Small intestine (tissue), 16 donors: ENCODE data around the gene CCL13. TPM values are rescaled to one million over a fixed set of nuclear protein-coding genes. Genes with fewer than 3 reads are reported as not detected.
A peak's percentile ranks its signal among the peaks of the same experiment; 100 is the strongest.

Experiments
- DNase-seq, 2 donors: peaks; one replicate each; pipeline versions ENCODE4 v3.0.0 to v3.0.0-alpha.2; 2013
- FAIRE-seq: peaks from 2 replicates; lab custom pipeline; 2012; peaks lifted over from hg19 to GRCh38; lab: Jason Lieb, UNC
- H3K27ac ChIP-seq, 3 donors: one replicate each; pipeline ENCODE4 v1.5.1; 2013; ENCODE audit warnings: low read length in 2 of 3, mild to moderate bottlenecking in 2 of 3, control low read depth in 1 of 3, inconsistent platforms in 1 of 3, low read depth in 1 of 3, moderate library complexity in 1 of 3
- H3K27me3 ChIP-seq, 3 donors: one replicate each; pipeline ENCODE4 v1.6.1; 2013; ENCODE audit warnings: low read length in 3 of 3, inconsistent platforms in 1 of 3; ENCODE audit not compliant: control insufficient read depth in 3 of 3, insufficient read depth in 3 of 3
- H3K36me3 ChIP-seq, 3 donors: one replicate each; pipeline ENCODE4 v1.6.1; 2013; ENCODE audit warnings: low read length in 3 of 3, inconsistent platforms in 1 of 3, low read depth in 1 of 3, mild to moderate bottlenecking in 1 of 3, moderate library complexity in 1 of 3; ENCODE audit not compliant: control insufficient read depth in 3 of 3, insufficient read depth in 2 of 3
- H3K4me1 ChIP-seq, 3 donors: one replicate each; pipeline ENCODE4 v1.6.1; 2013; ENCODE audit warnings: low read length in 2 of 3, inconsistent platforms in 1 of 3, low read depth in 1 of 3, mild to moderate bottlenecking in 1 of 3, moderate library complexity in 1 of 3; ENCODE audit not compliant: control insufficient read depth in 3 of 3, insufficient read depth in 2 of 3
- H3K4me3 ChIP-seq, 3 donors: one replicate each; pipeline ENCODE4 v1.5.1; 2013; ENCODE audit warnings: low read length in 3 of 3, control low read depth in 1 of 3, inconsistent platforms in 1 of 3, low read depth in 1 of 3, mild to moderate bottlenecking in 1 of 3, moderate library complexity in 1 of 3
- H3K9me3 ChIP-seq, 2 donors: one replicate each; pipeline ENCODE4 v1.6.1; 2013; ENCODE audit warnings: low read depth in 1 of 2, low read length in 1 of 2; ENCODE audit not compliant: control insufficient read depth in 2 of 2, insufficient read depth in 1 of 2
- WGBS, 3 donors: extraction: QIAGEN DNeasy Blood & Tissue Kit; methylation state at CpG; one replicate each; pipeline ENCODE4 v1.1.7; 2013; 5-methylcytosine and 5-hydroxymethylcytosine counted together
- long read RNA-seq, 10 donors: transcript quantifications; one replicate each; lab custom pipeline, GENCODE V29; 2026
- polyA plus RNA-seq, 4 donors: library from polyadenylated mRNA; stranded (reverse) in 3 of 4; unstranded in 1 of 4; fragments of 200-250 nt in 3 of 4; fragments of 120-200 nt in 1 of 4; gene quantifications; one replicate each; pipeline versions ENCODE4 v1.2.1 to v1.2.3, GENCODE V29; 2013
- donor health status: healthy with polysubstance abuse.
- donor health status: control.
- donor health status: control.
- donor health status: Bipolar disorder and iron deficiency.
- donor health status: healthy.

The CCL13 gene
- 1 to 10 TPM in 2 of 4 donors, under 1 TPM in 1, not detected in 1; 0.07 to 7.6 (median 1.6) TPM for polyA plus RNA-seq
- long read RNA-seq, donor 1: 0 reads
- long read RNA-seq, donor 2: 0 reads
- long read RNA-seq, donor 3: 0 reads
- long read RNA-seq, donor 4: 0 reads
- long read RNA-seq, donor 5: 0 reads
- long read RNA-seq, donor 6, partial matches to known transcripts: 0 of 1 reads
- long read RNA-seq, donor 6, other reads (novel, unspliced or antisense): 0 of 1 reads
- long read RNA-seq, donor 7: 0 reads
- long read RNA-seq, donor 8: 0 reads
- long read RNA-seq, donor 9: 0 reads
- long read RNA-seq, donor 10: 0 reads

DNA sequence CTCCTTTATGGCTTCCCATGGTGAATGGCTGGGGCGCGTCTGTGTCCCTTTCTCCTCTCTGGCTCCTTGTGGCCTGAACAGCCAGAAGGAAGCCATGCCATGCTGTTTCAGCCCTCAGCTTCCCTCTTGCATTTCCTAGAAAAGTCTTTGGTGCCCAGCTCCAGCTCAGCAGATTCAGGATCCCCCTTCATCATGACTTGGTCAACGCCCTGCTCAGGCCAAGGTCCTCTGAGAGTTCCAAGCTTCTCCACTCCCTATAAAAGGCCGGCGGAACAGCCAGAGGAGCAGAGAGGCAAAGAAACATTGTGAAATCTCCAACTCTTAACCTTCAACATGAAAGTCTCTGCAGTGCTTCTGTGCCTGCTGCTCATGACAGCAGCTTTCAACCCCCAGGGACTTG, at the start of gene CCL13:
CCL13 (plus strand) TSS at position 287 of the 400 bp plus-strand sequence; CDS start at position 334, 47 bp downstream.
- DNase-seq: no peak
- FAIRE-seq: no peak
- H3K27ac ChIP-seq: no peak within 1 kb of the TSS
- no peaks in the 10 kb centered on the region for H3K36me3 ChIP-seq
- WGBS, 3 donors: 88 to 90% (median 88%) methylated on average over 5 of the region's 5 CpGs
- no peaks in the 10 kb centered on the region for H3K4me1 ChIP-seq
- H3K27me3 ChIP-seq: no peaks in the 10 kb centered on the region
- H3K4me3 ChIP-seq: no peak within 1 kb of the TSS
- no peaks in the 10 kb centered on the region for H3K9me3 ChIP-seq

DNA sequence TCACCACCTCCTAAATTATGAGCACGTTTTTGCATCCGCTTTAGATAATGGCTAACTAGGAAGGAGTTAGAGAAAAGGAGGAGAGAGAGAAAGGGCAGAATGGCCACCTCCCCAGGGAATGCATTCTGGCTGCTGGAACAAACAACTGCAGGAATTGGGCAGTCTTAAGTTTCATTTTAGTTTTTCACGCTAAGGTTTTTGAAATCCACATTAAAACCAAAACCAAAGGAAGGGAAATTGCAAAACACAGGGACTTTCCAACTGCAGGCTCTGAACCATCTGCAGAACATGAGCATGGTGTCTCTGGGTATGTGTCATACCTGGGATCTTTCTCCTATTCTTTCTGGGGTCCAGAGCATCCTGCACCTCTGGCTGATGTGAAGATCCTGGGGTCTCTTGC, 49.2 kb upstream of the CCL13 start:
- Histone ChIP-seq H3K27me3 (peaks cover 0 to 3% (median 0%) of the 10 kb centered on the region in 3 donors), H3K36me3 (no peaks in the 10 kb centered on the region), H3K4me3 (no peak overlapping the region), H3K4me1 (no peaks in the 10 kb centered on the region), H3K9me3 (no peaks in the 10 kb centered on the region), H3K27ac (no peak overlapping the region)
- WGBS, 3 donors: 50 to 62% (median 52%) methylated on average over 3 of the region's 3 CpGs
- FAIRE-seq: no peak
- DNase-seq: no peak

DNA sequence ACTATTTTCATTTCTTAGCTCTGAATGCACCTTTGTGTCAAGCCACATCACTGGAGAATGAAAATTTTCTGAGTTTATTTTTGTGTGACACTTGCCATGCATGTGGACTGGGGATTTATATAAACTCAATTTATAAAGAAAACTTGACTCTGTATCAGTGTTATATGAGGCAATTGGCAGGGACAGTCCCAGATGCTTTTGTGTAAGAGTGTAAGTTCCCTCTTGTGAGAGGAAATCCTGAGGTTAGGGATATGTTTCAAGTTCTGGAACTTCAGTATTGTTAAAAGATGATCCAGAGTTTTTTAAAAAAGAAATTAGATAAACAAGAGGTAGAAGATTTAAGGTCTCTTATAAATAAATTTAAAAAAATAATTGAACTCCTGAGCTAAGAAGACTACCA, 47.9 kb upstream of the CCL13 start:
- no peak overlapping the region for H3K4me3 ChIP-seq
- peaks cover 0 to 3% (median 0%) of the 10 kb centered on the region in 3 donors for H3K27me3 ChIP-seq
- FAIRE-seq: no peak
- no peaks in the 10 kb centered on the region for H3K36me3 ChIP-seq
- no peak overlapping the region for H3K27ac ChIP-seq
- no peaks in the 10 kb centered on the region for H3K4me1 ChIP-seq
- H3K9me3 ChIP-seq: no peaks in the 10 kb centered on the region
- DNase-seq: no peak

DNA sequence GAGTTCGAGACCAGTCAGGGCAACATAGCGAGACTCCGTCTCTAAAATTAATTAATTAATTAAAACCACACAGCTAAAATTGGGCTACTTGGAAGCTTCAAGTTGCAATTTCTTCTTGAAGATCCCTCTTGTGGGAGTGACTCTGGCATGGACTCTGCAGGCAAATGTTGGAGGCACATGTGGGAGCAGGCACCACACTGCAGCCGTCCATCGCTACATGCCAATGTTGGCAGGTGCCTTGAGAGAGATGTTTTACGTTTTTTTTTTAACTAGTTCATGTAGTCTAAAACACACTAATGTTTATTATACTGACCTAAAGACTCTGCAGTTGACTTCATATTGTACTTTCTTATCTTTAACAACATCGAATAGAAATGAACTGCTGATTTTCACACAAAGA, 45.0 kb upstream of the CCL13 start:
- no peaks in the 10 kb centered on the region for H3K36me3 ChIP-seq
- peaks cover 0 to 3% (median 0%) of the 10 kb centered on the region in 3 donors for H3K27me3 ChIP-seq
- no peak overlapping the region for H3K4me3 ChIP-seq
- no peak for DNase-seq
- 78 to 82% (median 82%) methylated on average over 7 of the region's 7 CpGs for WGBS, 3 donors
- no peak overlapping the region for H3K27ac ChIP-seq
- H3K9me3 ChIP-seq: no peaks in the 10 kb centered on the region
- no peaks in the 10 kb centered on the region for H3K4me1 ChIP-seq
- no peak for FAIRE-seq

DNA sequence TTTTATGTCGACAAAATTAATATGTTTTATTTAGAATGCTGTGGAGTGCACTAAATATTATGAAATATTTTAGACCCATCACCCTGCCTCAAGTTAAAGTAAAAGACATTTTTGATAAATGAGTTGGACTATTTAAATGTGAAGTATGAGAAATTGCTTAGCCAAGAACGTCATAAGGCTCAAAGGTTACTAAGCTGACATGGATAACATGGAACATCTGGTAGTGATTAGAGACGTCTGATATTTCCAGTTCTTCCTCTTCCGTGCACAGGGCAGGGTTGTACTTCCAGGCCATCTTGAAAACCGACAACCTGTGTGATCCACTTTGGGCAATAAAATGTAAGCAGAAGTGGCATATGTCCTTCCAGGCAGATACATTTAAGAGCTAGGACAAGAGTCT, 44.2 kb upstream of the CCL13 start:
- H3K4me3 ChIP-seq: no peak overlapping the region

DNA sequence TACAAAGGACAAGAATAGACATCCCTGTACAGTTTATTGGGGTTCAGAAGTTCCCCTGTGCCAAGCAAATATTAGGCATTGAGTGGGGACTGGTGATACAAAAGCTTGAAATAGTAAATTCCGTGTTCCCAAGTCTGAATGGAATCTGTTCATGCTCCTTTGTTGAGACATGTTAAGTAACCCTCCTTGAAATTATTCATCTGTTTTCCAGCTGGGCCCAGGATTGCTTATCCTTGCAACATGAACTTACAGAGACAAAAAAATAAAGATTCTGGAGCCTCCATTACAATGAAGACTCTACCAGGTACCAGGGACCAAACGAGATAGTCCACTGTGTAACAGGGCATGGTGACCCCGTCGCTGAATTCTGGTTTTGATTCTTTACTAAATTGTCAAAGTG, 43.1 kb upstream of the CCL13 start:
- FAIRE-seq (no peak), DNase-seq (no peak)
- Histone ChIP-seq H3K27ac (peak overlapping the region in 1 of 3 donors; percentile 46), H3K4me3 (no peak overlapping the region), H3K9me3 (no peaks in the 10 kb centered on the region), H3K27me3 (peaks cover 0 to 3% (median 0%) of the 10 kb centered on the region in 3 donors), H3K36me3 (no peaks in the 10 kb centered on the region), H3K4me1 (no peaks in the 10 kb centered on the region)
- 78 to 88% (median 79%) methylated on average over 4 of the region's 4 CpGs for WGBS, 3 donors

More for the DNA sequence above, 44.2 kb upstream of the CCL13 start:
- Histone ChIP-seq H3K27me3 (peaks cover 0 to 3% (median 0%) of the 10 kb centered on the region in 3 donors), H3K4me1 (no peaks in the 10 kb centered on the region), H3K27ac (peak overlapping the region in 1 of 3 donors; percentile 46), H3K9me3 (no peaks in the 10 kb centered on the region), H3K36me3 (no peaks in the 10 kb centered on the region)
- FAIRE-seq (no peak), DNase-seq (peak in 1 of 2 donors; percentile 7)
- WGBS, 3 donors: 28 to 40% (median 29%) methylated on average over 5 of the region's 5 CpGs

DNA sequence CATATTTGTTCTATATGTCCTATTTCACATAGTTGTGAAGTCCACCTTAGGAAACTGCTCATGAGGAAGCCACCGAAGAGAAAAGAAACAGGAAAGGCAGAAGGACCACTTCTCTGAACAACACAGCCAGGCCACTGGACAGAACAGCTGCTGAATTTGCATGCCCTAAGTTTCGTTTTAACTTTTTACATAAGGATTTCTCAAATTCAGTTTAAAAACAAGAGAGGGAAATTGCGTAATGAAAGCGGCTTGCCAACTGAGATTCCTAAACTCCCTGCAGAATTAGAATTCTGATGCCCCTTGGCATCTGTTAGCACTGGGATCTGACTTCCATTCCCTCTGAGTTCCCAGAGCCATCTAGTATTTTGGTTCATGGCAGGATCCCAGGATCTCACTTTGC, 42.0 kb upstream of the CCL13 start:
- FAIRE-seq (no peak), DNase-seq (no peak)
- H3K27me3 ChIP-seq: peaks cover 0 to 3% (median 0%) of the 10 kb centered on the region in 3 donors
- 49 to 75% (median 53%) methylated on average over 4 of the region's 4 CpGs for WGBS, 3 donors
- H3K36me3 ChIP-seq: no peaks in the 10 kb centered on the region
- H3K27ac ChIP-seq: peak overlapping the region in 1 of 3 donors; percentile 60
- no peaks in the 10 kb centered on the region for H3K9me3 ChIP-seq
- no peak overlapping the region for H3K4me3 ChIP-seq
- no peaks in the 10 kb centered on the region for H3K4me1 ChIP-seq

DNA sequence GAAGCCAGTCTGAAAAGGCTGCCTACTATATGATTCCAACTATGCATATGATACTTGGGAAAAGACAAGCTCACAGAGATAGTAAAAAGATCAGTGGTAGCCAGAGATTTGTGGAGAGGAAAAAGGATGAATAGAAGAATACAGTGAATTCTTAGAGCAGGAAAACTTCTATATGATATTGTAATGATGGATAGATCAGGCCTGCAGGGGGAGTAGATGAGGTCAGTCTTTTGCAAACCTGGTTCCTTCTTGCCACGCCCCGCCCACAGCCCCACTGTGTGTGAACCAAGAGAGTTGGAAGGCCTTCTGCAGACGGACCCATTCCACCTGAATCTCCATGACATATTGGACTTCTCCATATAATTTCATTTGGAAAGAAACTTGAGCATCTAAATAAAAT, 37.8 kb upstream of the CCL13 start:
- Histone ChIP-seq H3K36me3 (no peaks in the 10 kb centered on the region), H3K27ac (no peak overlapping the region), H3K4me3 (no peak overlapping the region), H3K9me3 (no peaks in the 10 kb centered on the region), H3K27me3 (no peaks in the 10 kb centered on the region), H3K4me1 (no peaks in the 10 kb centered on the region)
- DNase-seq (no peak), FAIRE-seq (no peak)
- 71 to 76% (median 75%) methylated on average over 3 of the region's 3 CpGs for WGBS, 3 donors
